Measurements from ENCODE around the gene JAM3. TPM values are rescaled to one million over a fixed set of nuclear protein-coding genes. Genes with fewer than 3 reads are reported as not detected.

JAM3 gene
- polyA plus RNA-seq, 1 of the 3 experiments (the other 2 are of a cell fraction) = 56.8 TPM

GRCh38 chr11:134119094-134119493 is 50.2 kb downstream of the JAM3 start:
- Histone ChIP-seq H3K9me2 (no peaks in the 10 kb centered on the region), H3K4me2 (peak overlapping the region; percentile 78), H3K79me2 (ENCODE audit: insufficient read depth) (peaks cover 56% of the 10 kb centered on the region), H3F3A (replicated peaks; ENCODE audit: insufficient read depth) (peaks cover 23% of the 10 kb centered on the region), H3K4me3 (ENCODE audit: low read depth in 2 of 2, low read length in 1 of 2) (no peak overlapping the region), H4K20me1 (ENCODE audit: insufficient read depth) (no peaks in the 10 kb centered on the region), H3K27me3 (ENCODE audit: insufficient read depth) (no peaks in the 10 kb centered on the region), H3K36me3 (replicated peaks in 1 of 2; ENCODE audit: control insufficient read depth in 1 of 2, insufficient read depth in 2 of 2, low read length in 1 of 2) (no peaks in the 10 kb centered on the region), H3K4me1 (ENCODE audit: control insufficient read depth in 1 of 2, insufficient read depth in 2 of 2, low read depth in 1 of 2, low read length in 1 of 2) (peaks cover 25 to 38% of the 10 kb centered on the region in 2 experiments), H3K9me3 (no peaks in the 10 kb centered on the region), H3K9ac (no peak overlapping the region), H3K27ac (ENCODE audit: low read depth in 2 of 2, low read length in 1 of 2) (peak overlapping the region; percentile 95; a peak in 3 of 4 replicates), H2AFZ (ENCODE audit: low read depth) (no peak overlapping the region)
- 60% methylated on average over 3 of the region's 3 CpGs for WGBS (ENCODE audit: low lambda C conversion rate)
- ChIA-PET POLR2A (no interaction called here), CTCF (interaction anchor here (1.0 to 1.4 kb wide), 4 partner anchors 21 to 85 kb away, joined by 3 to 7 read pairs (median 3); no protein-coding TSS in a partner anchor)
- TF ChIP-seq SIN3A (IDR thresholded peaks at IDR 0.05; ENCODE audit: borderline replicate concordance, low read depth, low read length) (no peak), TEAD4 (IDR thresholded peaks at IDR 0.05; ENCODE audit: borderline replicate concordance, insufficient read depth) (no peak), MAX (IDR thresholded peaks at IDR 0.05; ENCODE audit: low read depth) (no peak), TCF12 (IDR thresholded peaks at IDR 0.05) (peak; percentile 53; the same call in 1 of the 2 replicates), FOSL2 (IDR thresholded peaks at IDR 0.05; ENCODE audit: borderline replicate concordance, low read depth) (peak; percentile 45; the same call in 1 of the 2 replicates), GATA2 (CRISPR knock-in tag; IDR thresholded peaks at IDR 0.05) (no peak), RCOR1 (IDR thresholded peaks at IDR 0.05; ENCODE audit: low read length) (no peak), GABPA (IDR thresholded peaks at IDR 0.05; ENCODE audit: low read depth) (no peak), YY1 (IDR thresholded peaks at IDR 0.05; ENCODE audit: low read depth) (0 out of 2 replicates have a peak, but pooled peaks have one; percentile 21), CHD2 (IDR thresholded peaks at IDR 0.05; ENCODE audit: low read length, partially characterized antibody) (no peak), RFX5 (IDR thresholded peaks at IDR 0.05; ENCODE audit: low read length) (no peak), JUND (IDR thresholded peaks at IDR 0.05) (0 out of 2 replicates have a peak, but pooled peaks have one; percentile 37)
- no peak for DNase-seq

- 42% methylated on average over 13 of the region's 13 CpGs for WGBS (ENCODE audit: low lambda C conversion rate)
- ChIA-PET POLR2A (no interaction called here), CTCF (interaction anchor here (0.8 to 2.3 kb wide), 8 partner anchors 13 to 193 kb away, joined by 3 to 16 read pairs (median 3); no protein-coding TSS in a partner anchor)
- Histone ChIP-seq H3K4me2 (peak overlapping the region; percentile 78), H4K20me1 (ENCODE audit: insufficient read depth) (no peaks in the 10 kb centered on the region), H3K4me3 (ENCODE audit: low read depth in 2 of 2, low read length in 1 of 2) (peak overlapping the region in 1 of 2 experiments; percentile 53; a peak in 3 of 4 replicates), H3K27ac (ENCODE audit: low read depth in 2 of 2, low read length in 1 of 2) (peak overlapping the region; percentile 95), H3K36me3 (replicated peaks in 1 of 2; ENCODE audit: control insufficient read depth in 1 of 2, insufficient read depth in 2 of 2, low read length in 1 of 2) (no peaks in the 10 kb centered on the region), H3K9me3 (no peaks in the 10 kb centered on the region), H3K9ac (peak overlapping the region; percentile 57), H2AFZ (ENCODE audit: low read depth) (peak overlapping the region; percentile 78; the same call in 1 of the 2 replicates), H3K27me3 (ENCODE audit: insufficient read depth) (no peaks in the 10 kb centered on the region), H3K79me2 (ENCODE audit: insufficient read depth) (peaks cover 51% of the 10 kb centered on the region), H3K9me2 (no peaks in the 10 kb centered on the region), H3F3A (replicated peaks; ENCODE audit: insufficient read depth) (peaks cover 27% of the 10 kb centered on the region), H3K4me1 (ENCODE audit: control insufficient read depth in 1 of 2, insufficient read depth in 2 of 2, low read depth in 1 of 2, low read length in 1 of 2) (peaks cover 25 to 45% of the 10 kb centered on the region in 2 experiments)
- DNase-seq = no peak
- TF ChIP-seq RCOR1 (IDR thresholded peaks at IDR 0.05; ENCODE audit: low read length) = no peak
- TF ChIP-seq POLR2AphosphoS5 (IDR thresholded peaks at IDR 0.05; ENCODE audit: low read depth, low read length) = no peak
- no peak; the same call in 1 of the 2 replicates for TF ChIP-seq SMC3 (IDR thresholded peaks at IDR 0.05; ENCODE audit: low read depth, low read length)
- TF ChIP-seq GATA2 (CRISPR knock-in tag; IDR thresholded peaks at IDR 0.05) = no peak
- TF ChIP-seq IRF3 (IDR thresholded peaks at IDR 0.05; ENCODE audit: low read depth, low read length) = no peak
- TF ChIP-seq YY1 (IDR thresholded peaks at IDR 0.05; ENCODE audit: low read depth) = peak; percentile 45
- peak; percentile 67 for TF ChIP-seq MEF2A (IDR thresholded peaks at IDR 0.05; ENCODE audit: borderline replicate concordance, low read depth)
- no peak for TF ChIP-seq RAD21 (IDR thresholded peaks at IDR 0.05; ENCODE audit: low read length)
- no peak for TF ChIP-seq USF2 (IDR thresholded peaks at IDR 0.05; ENCODE audit: borderline replicate concordance, low read depth, low read length)
- TF ChIP-seq MAX (IDR thresholded peaks at IDR 0.05; ENCODE audit: low read depth) = 0 out of 2 replicates have a peak, but pooled peaks have one; percentile 41
- TF ChIP-seq TAF1 (IDR thresholded peaks at IDR 0.05; ENCODE audit: borderline replicate concordance, low read depth, low read length) = 0 out of 2 replicates have a peak, but pooled peaks have one; percentile 19
- TF ChIP-seq CTCF (IDR thresholded peaks at IDR 0.05) = no peak
- TF ChIP-seq FOXJ3 (CRISPR knock-in tag; IDR thresholded peaks at IDR 0.05) = no peak
- no peak for TF ChIP-seq GABPA (IDR thresholded peaks at IDR 0.05; ENCODE audit: low read depth)
- no peak for TF ChIP-seq MXI1 (IDR thresholded peaks at IDR 0.05; ENCODE audit: low read depth, low read length)
Observed at GRCh38 chr11:134120143-134120850, 51.4 kb downstream of the JAM3 start.
